HG03442 (cell line): ENCODE results near the gene CFLAR.
"Not testable (repeated sequence)": the region's sequence is repeated elsewhere in the genome, so short reads cannot be mapped to it uniquely, and the experiment has no call there.

Source experiments
- ATAC-seq: cut with Tn5 transposase; IDR thresholded peaks from one replicate; pipeline ENCODE4 v1.9.1; 2021; ENCODE audit warnings: mild to moderate bottlenecking, moderate library complexity; ENCODE audit not compliant: unreplicated experiment

Gene CFLAR

GRCh38 chr2:201144101-201145051 lies 28.4 kb downstream of the CFLAR start:
- no peak for ATAC-seq

DNA sequence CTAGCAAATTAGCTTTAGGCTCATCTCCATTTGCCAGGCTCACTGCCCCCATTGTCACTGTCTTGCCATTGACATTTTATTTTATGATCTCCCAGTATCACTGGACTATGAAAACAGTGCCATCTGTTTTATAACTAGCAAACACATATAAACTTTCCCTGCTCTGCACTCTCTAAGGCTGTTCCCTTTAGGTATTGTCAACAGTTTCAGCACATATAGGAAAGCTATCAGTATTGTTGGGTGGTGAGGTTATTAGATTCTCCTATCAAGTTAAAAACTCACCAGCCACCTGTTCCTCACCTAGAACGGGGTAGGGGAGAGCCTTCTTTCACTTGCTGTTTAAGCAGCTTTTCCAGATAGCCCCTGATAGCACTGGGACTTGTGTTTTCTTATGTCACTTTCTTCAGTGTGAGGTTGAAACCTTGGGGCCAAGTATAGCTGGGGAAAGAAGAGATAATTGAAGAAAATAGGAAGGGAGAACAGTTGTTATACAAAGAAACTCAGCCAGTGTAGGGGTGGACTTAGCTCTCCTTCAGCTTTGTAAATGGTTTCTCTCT lies 32.5 kb downstream of the CFLAR start:
- ATAC-seq, result no peak

DNA sequence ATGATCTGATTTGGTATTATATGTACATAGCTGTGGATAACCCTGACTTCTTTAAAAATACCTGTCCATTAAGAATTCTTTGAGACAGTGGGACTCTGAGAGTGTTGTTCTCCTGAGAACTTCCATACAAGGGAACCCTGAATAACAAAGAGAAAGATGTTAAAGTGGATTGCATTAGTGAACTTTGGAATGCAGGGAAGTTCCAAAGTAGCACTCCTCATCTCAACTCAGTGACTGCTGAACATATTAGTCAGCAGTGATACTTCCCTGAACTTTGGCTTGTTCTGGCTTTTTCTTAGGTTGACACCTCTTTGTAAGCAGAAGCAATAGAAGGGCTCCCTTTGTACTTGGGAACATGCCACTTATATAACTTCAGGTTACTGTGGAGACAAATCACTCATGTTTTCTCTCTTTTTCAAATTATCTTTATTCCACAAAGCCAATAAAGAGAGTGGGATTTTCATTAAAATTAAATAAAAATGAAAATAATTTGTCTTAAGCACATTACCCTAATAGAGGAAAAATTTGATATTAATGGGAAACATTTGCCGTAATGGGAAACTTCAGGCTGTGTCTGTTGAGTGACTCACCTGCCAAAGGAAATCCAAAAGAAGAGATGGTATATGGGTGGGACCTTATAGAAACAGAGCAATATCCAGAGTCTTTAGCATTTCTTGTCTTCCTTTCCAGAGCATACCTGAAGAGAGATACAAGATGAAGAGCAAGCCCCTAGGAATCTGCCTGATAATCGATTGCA lies 33.3 kb downstream of the CFLAR start:
- ATAC-seq, result no peak

GRCh38 chr2:201149821-201150165 lies 33.8 kb downstream of the CFLAR start:
- not testable (repeated sequence) for ATAC-seq

GRCh38 chr2:201150454-201151020 lies 34.6 kb downstream of the CFLAR start:
- ATAC-seq, result no peak

- ATAC-seq, result peak; percentile 88
These were observed 35.4 kb downstream of the CFLAR start for GRCh38 chr2:201151127-201151981.

- ATAC-seq, result no peak
These were observed 36.6 kb downstream of the CFLAR start for GRCh38 chr2:201152517-201152916.

- no peak for ATAC-seq
These were observed 37.2 kb downstream of the CFLAR start for GRCh38 chr2:201152999-201153815.

DNA sequence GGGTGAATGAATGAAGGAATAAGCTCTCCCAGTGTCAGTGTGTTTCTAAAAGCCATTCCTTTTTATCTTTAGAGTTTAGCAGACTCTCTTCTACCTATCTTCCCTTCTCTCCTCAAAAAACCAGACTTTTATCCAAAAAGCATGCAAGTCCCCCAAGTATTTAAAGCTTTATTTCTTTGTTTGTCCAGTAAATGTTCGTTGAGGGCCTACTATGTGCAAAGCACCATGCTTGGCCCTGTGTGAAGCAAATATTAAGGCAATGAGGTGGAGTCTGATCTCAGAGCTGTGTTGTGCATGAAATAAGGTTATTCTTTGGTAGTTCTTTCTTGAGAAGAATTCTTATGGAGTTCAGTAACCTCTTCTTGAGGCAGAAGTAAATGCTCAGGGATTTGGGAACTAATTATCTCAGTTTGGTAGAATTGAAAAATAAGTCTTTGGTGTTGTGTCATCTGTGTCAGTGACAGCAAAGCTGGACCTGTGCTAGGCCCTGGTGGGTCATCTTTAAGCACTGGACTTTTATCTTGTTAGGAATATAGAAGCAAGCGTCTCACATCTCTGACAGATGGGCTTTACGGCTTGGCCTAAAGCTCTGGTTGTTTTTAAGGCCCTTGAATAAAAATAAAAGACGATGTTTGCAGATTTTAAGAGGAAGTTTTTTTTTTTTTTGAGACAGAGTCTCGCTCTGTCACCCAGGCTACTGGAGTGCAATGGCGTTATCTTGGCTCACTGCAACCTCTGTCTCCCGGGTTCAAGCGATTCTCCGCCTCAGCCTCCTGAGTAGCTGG lies 38.8 kb downstream of the CFLAR start:
- no peak for ATAC-seq

- no peak for ATAC-seq
These were observed 40.1 kb downstream of the CFLAR start for GRCh38 chr2:201156036-201156435.

DNA sequence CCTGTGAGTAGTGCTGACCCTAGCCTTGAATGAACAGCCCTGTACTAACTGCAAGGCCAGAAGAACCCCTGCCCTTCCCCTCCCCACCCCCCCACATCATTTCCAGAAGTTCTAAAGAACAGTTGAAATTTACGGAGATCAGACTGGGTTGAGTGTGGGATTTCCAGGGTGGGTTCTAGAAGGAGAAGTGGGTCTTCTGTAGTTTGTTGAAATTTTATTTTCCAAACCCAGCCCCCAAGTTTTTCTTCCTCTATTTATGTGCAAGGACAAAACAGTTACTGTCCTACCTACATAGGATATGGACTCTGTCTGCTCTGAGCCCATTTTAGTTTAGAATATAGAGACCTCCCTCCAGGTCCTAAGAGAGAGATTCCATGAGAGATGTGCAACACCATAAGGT lies 40.7 kb downstream of the CFLAR start:
- no peak for ATAC-seq

- peak; percentile 19 for ATAC-seq
These were observed 41.7 kb downstream of the CFLAR start for GRCh38 chr2:201157694-201158093.

DNA sequence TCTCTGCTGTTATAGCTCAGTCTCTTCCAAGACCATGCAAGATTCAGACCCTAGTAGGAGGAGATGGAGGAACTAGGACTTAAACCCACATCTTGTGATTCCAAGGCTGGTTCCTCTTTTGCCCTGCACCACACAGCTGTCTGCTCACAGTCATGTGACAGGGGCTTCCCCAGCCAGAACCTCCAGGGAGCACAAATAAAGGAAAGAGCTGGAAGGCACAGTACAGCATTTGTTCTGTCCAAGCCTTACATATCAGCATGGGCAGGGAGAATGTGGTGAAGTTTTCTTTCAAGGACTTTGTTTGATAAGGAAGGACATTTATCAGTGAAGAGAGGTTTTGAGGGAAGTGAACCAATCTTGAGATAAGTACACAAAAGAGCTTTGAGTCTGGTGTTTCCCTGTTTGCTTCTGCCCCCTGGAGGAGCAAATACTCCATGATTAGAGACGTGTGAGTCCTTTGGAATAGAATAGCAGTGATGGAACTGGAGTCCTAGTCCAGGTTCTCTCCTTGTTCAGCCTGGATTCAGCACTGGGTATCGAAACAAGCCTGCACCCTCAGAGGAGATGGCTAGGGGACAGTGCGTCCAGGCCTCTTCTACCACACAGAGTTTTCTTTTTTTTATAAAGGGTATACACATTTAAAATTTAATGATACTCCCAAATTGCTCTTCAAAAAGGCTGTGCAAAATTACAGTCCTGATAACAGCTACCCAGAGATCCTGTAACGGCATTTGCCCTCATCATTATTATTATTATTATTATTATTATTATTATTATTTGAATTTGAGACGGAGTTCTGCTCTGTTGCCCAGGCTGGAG lies 42.4 kb downstream of the CFLAR start:
- peak; percentile 97 for ATAC-seq

- ATAC-seq, result no peak
These were observed 48.2 kb downstream of the CFLAR start for GRCh38 chr2:201164166-201164565.

- no peak for ATAC-seq
These were observed 51.6 kb downstream of the CFLAR start for GRCh38 chr2:201167546-201167945.

DNA sequence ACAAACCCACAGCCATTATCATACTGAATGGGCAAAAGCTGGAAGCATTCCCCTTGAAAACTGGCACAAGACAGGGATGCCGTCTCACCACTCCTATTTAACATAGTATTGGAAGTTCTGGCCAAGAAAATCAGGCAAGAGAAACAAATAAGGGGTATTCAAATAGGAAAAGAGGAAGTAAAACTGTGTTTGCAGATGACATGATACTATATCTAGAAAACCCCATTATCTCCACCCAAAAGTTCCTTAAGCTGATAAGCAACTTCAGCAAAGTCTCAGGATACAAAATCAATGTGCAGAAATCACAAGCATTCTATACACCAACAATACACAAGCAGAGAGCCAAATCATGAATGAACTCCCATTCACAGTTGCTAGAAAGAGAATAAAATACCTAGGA lies 52.5 kb downstream of the CFLAR start:
- ATAC-seq, result not testable (repeated sequence)

- no peak for ATAC-seq
These were observed 55.4 kb downstream of the CFLAR start for GRCh38 chr2:201171259-201171814.

DNA sequence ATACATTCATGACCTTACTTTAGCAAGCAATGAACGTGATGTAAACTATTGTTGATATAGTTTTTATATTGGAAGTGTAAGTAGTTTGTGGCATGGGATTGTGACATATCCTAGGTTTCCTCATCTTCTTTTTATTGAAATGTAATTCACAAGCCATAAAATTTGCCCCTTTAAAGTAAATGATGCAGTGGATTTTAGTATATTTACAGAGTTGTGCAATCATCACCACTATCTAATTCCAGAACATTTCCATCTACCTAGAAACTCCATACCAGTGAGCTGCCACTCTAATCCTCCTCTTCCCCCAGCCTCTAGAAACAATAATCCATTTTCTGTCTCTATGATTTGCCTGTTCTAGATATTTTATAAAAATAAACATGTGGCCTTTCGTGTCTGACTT lies 56.3 kb downstream of the CFLAR start:
- ATAC-seq, result no peak
